ENCODE measurements around the gene ABCB11.
"Not testable (repeated sequence)": the region's sequence is repeated elsewhere in the genome, so short reads cannot be mapped to it uniquely, and the experiment has no call there.

Gene ABCB11

GRCh38 chr2:169031202-169031601 is at the start of gene ABCB11:
Gene ABCB11, minus strand, starts transcription at chr2:169031324. Its CDS starts 13,199 bp downstream, at chr2:169018125.
- DNase-seq: no peak

- DNase-seq: no peak
Measured at GRCh38 chr2:169080250-169081069, 49.3 kb upstream of the ABCB11 start.

- no peak for DNase-seq
Measured at GRCh38 chr2:169077674-169078240, 46.6 kb upstream of the ABCB11 start.

- no peak for DNase-seq
Measured at GRCh38 chr2:169073963-169074751, 43.0 kb upstream of the ABCB11 start.

GRCh38 chr2:169073211-169073962 is 42.3 kb upstream of the ABCB11 start:
- DNase-seq: no peak

GRCh38 chr2:169072163-169072925 is 41.2 kb upstream of the ABCB11 start:
- DNase-seq: no peak

- no peak for DNase-seq
Measured at GRCh38 chr2:169071455-169071854, 40.3 kb upstream of the ABCB11 start.

- DNase-seq: no peak
Measured at GRCh38 chr2:169069833-169070232, 38.7 kb upstream of the ABCB11 start.

- no peak for DNase-seq
Measured at GRCh38 chr2:169069341-169069740, 38.2 kb upstream of the ABCB11 start, which contains the start of gene DHRS9. Gene DHRS9, plus strand, starts transcription at chr2:169069563. Its CDS starts 12,019 bp downstream, at chr2:169081582.

- no peak for DNase-seq
Measured at GRCh38 chr2:169066897-169067296, 35.8 kb upstream of the ABCB11 start.

GRCh38 chr2:169065864-169066517 is 34.9 kb upstream of the ABCB11 start:
- no peak for DNase-seq

- DNase-seq: no peak
Measured at GRCh38 chr2:169065422-169065821, 34.3 kb upstream of the ABCB11 start.

GRCh38 chr2:169064199-169064598 is 33.1 kb upstream of the ABCB11 start:
- not testable (repeated sequence) for DNase-seq

- DNase-seq: not testable (repeated sequence)
Measured at GRCh38 chr2:169054575-169054974, 23.5 kb upstream of the ABCB11 start.

- DNase-seq: no peak
Measured at GRCh38 chr2:169050476-169051240, 19.5 kb upstream of the ABCB11 start.

- DNase-seq: no peak
Measured at GRCh38 chr2:169049142-169049541, 18.0 kb upstream of the ABCB11 start.

- no peak for DNase-seq
Measured at GRCh38 chr2:169047256-169048250, 16.4 kb upstream of the ABCB11 start.

GRCh38 chr2:169046440-169047151 is 15.5 kb upstream of the ABCB11 start:
- no peak for DNase-seq

- no peak for DNase-seq
Measured at GRCh38 chr2:169042856-169043255, 11.7 kb upstream of the ABCB11 start.
